HEK293 (cell line): ENCODE measurements around the gene SERINC5.

Experiments
- CTCF ChIA-PET: fragments of 350-600 bp; formaldehyde crosslinking; extraction: SDS; loops from one replicate; lab custom pipeline; 2021; ENCODE audit warnings: antibody characterized with exemption; lab: Yijun Ruan, JAX
- POLR2A ChIA-PET: fragments of 300-600 bp; formaldehyde crosslinking; extraction: SDS; loops from one replicate; lab custom pipeline; 2020; ENCODE audit warnings: antibody characterized with exemption, inconsistent platforms; lab: Yijun Ruan, JAX
- H3K27ac ChIP-seq: fragments of 200-500 bp; sonication (Bioruptor generic); 2 replicates; pipeline ENCODE4 v1.5.1; 2014; ENCODE audit warnings: low read depth, low read length, control low read depth, inconsistent platforms; ENCODE audit errors: extremely low read depth
- H3K36me3 ChIP-seq, 2 experiments: fragments of 200-500 bp in 1 of 2; sonication (Bioruptor generic) in 1 of 2; 1 replicate in 1 of 2; 2 replicates in 1 of 2; pipeline ENCODE4 v1.5.1; 2014 to 2017; ENCODE audit warnings: inconsistent platforms in 2 of 2, low read length in 2 of 2; ENCODE audit not compliant: control insufficient read depth in 2 of 2, insufficient read depth in 1 of 2
- H3K4me1 ChIP-seq: fragments of 200-500 bp; sonication (Bioruptor generic); 2 replicates; pipeline ENCODE4 v1.5.1; 2014; ENCODE audit warnings: mild to moderate bottlenecking, low read length, inconsistent platforms; ENCODE audit not compliant: control insufficient read depth, insufficient read depth
- H3K4me3 ChIP-seq: 2 replicates; pipeline ENCODE4 v1.5.1; 2011; ENCODE audit warnings: low read depth, mild to moderate bottlenecking, control low read depth, low read length, moderate library complexity
- H3K9me3 ChIP-seq: fragments of 200-500 bp; sonication (Bioruptor generic); 2 replicates; pipeline ENCODE4 v1.5.1; 2014; ENCODE audit warnings: low read depth, low read length, inconsistent platforms; ENCODE audit not compliant: control insufficient read depth, insufficient read depth
- BCL11A ChIP-seq: fragments of 450-650 bp; formaldehyde crosslinking; IDR thresholded peaks from 2 replicates; pipeline ENCODE4 v1.5.1; 2016; ENCODE audit warnings: low read depth, missing biosample characterization, missing genetic modification characterization
- CTCF ChIP-seq: fragments of 450-650 bp; formaldehyde crosslinking; IDR thresholded peaks from 2 replicates; pipeline ENCODE4 v1.5.1; 2016; ENCODE audit warnings: missing biosample characterization, missing genetic modification characterization
- GLIS1 ChIP-seq: fragments of 450-650 bp; formaldehyde crosslinking; IDR thresholded peaks from 2 replicates; pipeline ENCODE4 v1.5.1; 2016; ENCODE audit warnings: missing biosample characterization, missing genetic modification characterization
- PRDM10 ChIP-seq: fragments of 450-650 bp; formaldehyde crosslinking; IDR thresholded peaks from 2 replicates; pipeline ENCODE4 v1.5.1; 2016; ENCODE audit warnings: missing biosample characterization, missing genetic modification characterization
- REPIN1 ChIP-seq: fragments of 450-650 bp; formaldehyde crosslinking; IDR thresholded peaks from 2 replicates; pipeline ENCODE4 v1.5.1; 2017; ENCODE audit warnings: missing biosample characterization, missing genetic modification characterization, low read depth
- SCRT1 ChIP-seq: fragments of 450-650 bp; formaldehyde crosslinking; IDR thresholded peaks from 2 replicates; pipeline ENCODE4 v1.5.1; 2016; ENCODE audit warnings: missing biosample characterization, missing genetic modification characterization, borderline replicate concordance
- SCRT2 ChIP-seq: fragments of 450-650 bp; formaldehyde crosslinking; IDR thresholded peaks from 2 replicates; pipeline ENCODE4 v1.5.1; 2016; ENCODE audit warnings: missing biosample characterization, missing genetic modification characterization
- ZBTB49 ChIP-seq: fragments of 450-650 bp; formaldehyde crosslinking; IDR thresholded peaks from 2 replicates; pipeline ENCODE4 v1.5.1; 2016; ENCODE audit warnings: missing biosample characterization, missing genetic modification characterization, low read depth
- ZNF112 ChIP-seq: fragments of 450-650 bp; formaldehyde crosslinking; IDR thresholded peaks from 2 replicates; pipeline ENCODE4 v1.5.0; 2017; ENCODE audit warnings: missing biosample characterization, missing genetic modification characterization
- ZNF121 ChIP-seq: fragments of 450-650 bp; formaldehyde crosslinking; IDR thresholded peaks from 2 replicates; pipeline ENCODE4 v1.5.1; 2016; ENCODE audit warnings: missing biosample characterization, missing genetic modification characterization
- ZNF146 ChIP-seq: fragments of 450-650 bp; formaldehyde crosslinking; IDR thresholded peaks from 2 replicates; pipeline ENCODE4 v1.5.1; 2016; ENCODE audit warnings: missing biosample characterization, missing genetic modification characterization
- ZNF184 ChIP-seq: fragments of 450-650 bp; IDR thresholded peaks from 2 replicates; pipeline ENCODE4 v1.5.1; 2018; ENCODE audit warnings: missing biosample characterization, mild to moderate bottlenecking, missing genetic modification characterization
- ZNF23 ChIP-seq: fragments of 450-650 bp; formaldehyde crosslinking; IDR thresholded peaks from 2 replicates; pipeline ENCODE4 v1.5.1; 2016; ENCODE audit warnings: missing biosample characterization, missing genetic modification characterization, borderline replicate concordance
- ZNF266 ChIP-seq: fragments of 450-650 bp; formaldehyde crosslinking; IDR thresholded peaks from 2 replicates; pipeline ENCODE4 v1.5.1; 2016; ENCODE audit warnings: missing biosample characterization, missing genetic modification characterization, low read depth
- ZNF335 ChIP-seq: fragments of 450-650 bp; formaldehyde crosslinking; conservative IDR thresholded peaks from 2 replicates; pipeline ENCODE4 v1.5.1; 2016; ENCODE audit warnings: missing biosample characterization, missing genetic modification characterization
- ZNF350 ChIP-seq: fragments of 450-650 bp; formaldehyde crosslinking; IDR thresholded peaks from 2 replicates; pipeline ENCODE4 v1.5.0; 2017; ENCODE audit warnings: missing biosample characterization, mild to moderate bottlenecking, missing genetic modification characterization
- ZNF366 ChIP-seq: fragments of 450-650 bp; formaldehyde crosslinking; conservative IDR thresholded peaks from 2 replicates; pipeline ENCODE4 v1.5.1; 2016; ENCODE audit warnings: missing biosample characterization, missing genetic modification characterization
- ZNF416 ChIP-seq: fragments of 450-650 bp; formaldehyde crosslinking; IDR thresholded peaks from 2 replicates; pipeline ENCODE4 v1.5.1; 2016; ENCODE audit warnings: missing biosample characterization, missing genetic modification characterization
- ZNF544 ChIP-seq: fragments of 450-650 bp; formaldehyde crosslinking; IDR thresholded peaks from 2 replicates; pipeline ENCODE4 v1.5.0; 2017; ENCODE audit warnings: missing biosample characterization, missing genetic modification characterization
- ZNF658 ChIP-seq: fragments of 450-650 bp; formaldehyde crosslinking; IDR thresholded peaks from 2 replicates; pipeline ENCODE4; 2016; ENCODE audit warnings: missing biosample characterization, missing genetic modification characterization
- ZNF701 ChIP-seq: fragments of 450-650 bp; formaldehyde crosslinking; IDR thresholded peaks from 2 replicates; pipeline ENCODE4 v1.5.1; 2016; ENCODE audit warnings: missing biosample characterization, missing genetic modification characterization

Gene SERINC5

DNA sequence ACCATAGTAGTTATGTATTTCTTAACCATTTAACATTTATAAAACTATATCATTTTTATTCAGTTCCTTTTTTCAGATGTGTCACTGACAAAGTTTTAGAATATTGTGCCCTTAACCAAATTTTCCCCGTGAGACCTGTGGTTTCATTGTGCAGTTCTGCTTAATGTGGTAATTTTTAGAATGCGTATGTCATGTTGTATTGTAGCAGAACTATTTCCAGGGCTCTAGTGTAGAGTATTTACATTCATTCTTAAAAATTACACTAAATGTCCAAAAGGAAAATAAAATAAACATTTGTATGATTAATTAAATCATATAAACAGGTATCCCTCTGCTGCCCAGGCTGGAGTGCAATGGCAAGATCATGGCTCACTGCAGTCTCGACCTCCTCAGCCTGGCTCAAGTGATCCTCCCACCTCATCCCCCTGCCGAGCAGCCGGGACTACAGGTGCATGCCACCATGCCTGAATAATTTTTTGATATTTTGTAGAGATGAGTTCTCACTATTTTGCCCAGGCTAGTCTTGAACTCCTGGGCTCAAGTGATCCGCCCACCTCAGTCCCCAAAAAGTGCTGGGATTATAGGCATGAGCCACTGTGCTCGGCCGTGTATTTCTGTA lies 15.4 kb downstream of the SERINC5 start:
- H3K9me3 ChIP-seq, result no peaks in the 10 kb centered on the region
- TF ChIP-seq ZNF366 (tag by site-specific recombination) (no peak), ZNF416 (tag by site-specific recombination) (no peak), CTCF (tag by site-specific recombination) (no peak), ZNF184 (no peak), ZNF701 (tag by site-specific recombination) (no peak), ZNF350 (tag by site-specific recombination) (no peak), ZNF266 (tag by site-specific recombination) (no peak), ZNF658 (tag by site-specific recombination) (no peak), ZBTB49 (tag by site-specific recombination) (no peak), ZNF335 (no peak), PRDM10 (no peak), ZNF121 (no peak), GLIS1 (tag by site-specific recombination) (no peak), BCL11A (tag by site-specific recombination) (no peak), REPIN1 (tag by site-specific recombination) (no peak), ZNF146 (tag by site-specific recombination) (no peak)
- TF ChIP-seq, all 188 proteins: peak for 0
- ChIA-PET CTCF (no interaction called here), POLR2A (interaction anchor here (1.8 kb wide), 1 partner anchor 15 kb away, joined by 9 read pairs; the partner anchor contains the start of gene SERINC5)
- H3K4me1 ChIP-seq, result no peaks in the 10 kb centered on the region
- H3K27ac ChIP-seq, result no peak overlapping the region
- no peaks in the 10 kb centered on the region; a peak in 1 of 3 replicates for H3K36me3 ChIP-seq
- H3K4me3 ChIP-seq, result no peak overlapping the region

DNA sequence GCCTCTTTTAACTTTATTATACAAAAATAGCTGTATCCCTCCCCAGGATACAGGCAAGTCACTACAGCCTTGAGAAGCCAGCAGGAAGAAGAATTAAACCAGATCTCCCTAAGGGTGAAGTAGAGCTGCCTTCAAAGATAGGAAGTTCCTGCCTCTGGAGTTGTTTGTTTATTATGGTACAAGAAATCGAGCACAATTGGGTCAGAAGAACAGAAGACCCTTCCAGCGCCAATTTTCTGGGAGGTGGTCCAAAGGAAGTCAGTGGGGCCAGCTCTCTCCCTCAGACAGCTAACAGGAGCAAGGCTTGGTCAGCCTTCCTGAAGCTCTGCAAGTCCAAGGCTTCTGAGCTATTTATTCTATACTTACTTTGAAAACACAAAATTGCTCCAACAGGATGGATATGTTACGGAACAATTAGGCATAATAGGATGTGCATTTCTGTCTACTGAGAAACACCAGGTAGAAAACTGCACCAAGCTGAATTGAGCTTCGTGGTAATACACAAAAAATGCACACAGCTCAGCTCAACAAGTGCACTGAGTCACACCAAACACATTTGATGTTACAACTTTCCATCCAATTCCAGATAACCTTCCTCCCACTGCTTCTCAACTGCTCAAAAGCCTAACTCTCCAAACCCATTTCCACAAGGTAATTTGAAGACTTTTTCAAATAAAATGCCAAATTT lies 16.0 kb downstream of the SERINC5 start:
- Histone ChIP-seq H3K4me1 (no peaks in the 10 kb centered on the region), H3K4me3 (no peak overlapping the region), H3K9me3 (no peaks in the 10 kb centered on the region), H3K36me3 (no peaks in the 10 kb centered on the region; a peak in 1 of 3 replicates), H3K27ac (no peak overlapping the region)
- ChIA-PET POLR2A (interaction anchor here (1.8 kb wide), 1 partner anchor 16 kb away, joined by 9 read pairs; the partner anchor contains the start of gene SERINC5), CTCF (interaction anchor here (0.6 kb wide), 1 partner anchor 34 kb away, joined by 3 read pairs; no protein-coding TSS in a partner anchor)
- TF ChIP-seq ZNF544 (no peak), ZNF23 (tag by site-specific recombination) (no peak), SCRT2 (peak; percentile 86), SCRT1 (tag by site-specific recombination) (0 out of 2 replicates have a peak, but pooled peaks have one; percentile 27), ZNF112 (tag by site-specific recombination) (no peak)
